NCI-H1694 (cell line): ENCODE data around the gene FNDC3A.
"Not testable (repeated sequence)": the region's sequence is repeated elsewhere in the genome, so short reads cannot be mapped to it uniquely, and the experiment has no call there.

Experiments
- DNase-seq: peaks from one replicate; lab custom pipeline; 2025; lab: John Stamatoyannopoulos, UW

The FNDC3A gene

GRCh38 chr13:49140910-49141611, 165.3 kb downstream of the FNDC3A start:
- no peak for DNase-seq

GRCh38 chr13:49146950-49147355, 171.2 kb downstream of the FNDC3A start:
- no peak for DNase-seq

- DNase-seq = no peak
Measured at GRCh38 chr13:49148405-49148804, 172.7 kb downstream of the FNDC3A start.

GRCh38 chr13:49157955-49158584, 182.4 kb downstream of the FNDC3A start:
- DNase-seq = not testable (repeated sequence)

- DNase-seq = not testable (repeated sequence)
Measured at GRCh38 chr13:49163162-49163561, 187.4 kb downstream of the FNDC3A start.

GRCh38 chr13:49164712-49165111, 189.0 kb downstream of the FNDC3A start:
- DNase-seq = no peak

- DNase-seq = no peak
Measured at GRCh38 chr13:49165798-49166752, 190.4 kb downstream of the FNDC3A start.

- DNase-seq = no peak
Measured at GRCh38 chr13:49171359-49171758, 195.6 kb downstream of the FNDC3A start.

GRCh38 chr13:49183672-49184325, 208.1 kb downstream of the FNDC3A start:
- DNase-seq = no peak

- DNase-seq = no peak
Measured at GRCh38 chr13:49184621-49185020, 208.9 kb downstream of the FNDC3A start.

GRCh38 chr13:49185264-49185663, 209.6 kb downstream of the FNDC3A start:
- DNase-seq = no peak

- no peak for DNase-seq
Measured at GRCh38 chr13:49190901-49191300, 215.2 kb downstream of the FNDC3A start.

- no peak for DNase-seq
Measured at GRCh38 chr13:49206641-49207040, 230.9 kb downstream of the FNDC3A start.

GRCh38 chr13:49208619-49209018, 232.9 kb downstream of the FNDC3A start:
- DNase-seq = no peak

- no peak for DNase-seq
Measured at GRCh38 chr13:49210114-49210513, 234.4 kb downstream of the FNDC3A start.

- DNase-seq = no peak
Measured at GRCh38 chr13:49210669-49211068, 235.0 kb downstream of the FNDC3A start.

GRCh38 chr13:49213539-49213938, 237.8 kb downstream of the FNDC3A start:
- no peak for DNase-seq

GRCh38 chr13:49213997-49214916, 238.5 kb downstream of the FNDC3A start:
- DNase-seq = no peak

- no peak for DNase-seq
Measured at GRCh38 chr13:49214917-49215376, 239.2 kb downstream of the FNDC3A start.

- no peak for DNase-seq
Measured at GRCh38 chr13:49216334-49216733, 240.6 kb downstream of the FNDC3A start.

GRCh38 chr13:49217962-49218492, 242.3 kb downstream of the FNDC3A start:
- DNase-seq = no peak
